Measurements from ENCODE around the gene LYZ.

The LYZ gene

DNA sequence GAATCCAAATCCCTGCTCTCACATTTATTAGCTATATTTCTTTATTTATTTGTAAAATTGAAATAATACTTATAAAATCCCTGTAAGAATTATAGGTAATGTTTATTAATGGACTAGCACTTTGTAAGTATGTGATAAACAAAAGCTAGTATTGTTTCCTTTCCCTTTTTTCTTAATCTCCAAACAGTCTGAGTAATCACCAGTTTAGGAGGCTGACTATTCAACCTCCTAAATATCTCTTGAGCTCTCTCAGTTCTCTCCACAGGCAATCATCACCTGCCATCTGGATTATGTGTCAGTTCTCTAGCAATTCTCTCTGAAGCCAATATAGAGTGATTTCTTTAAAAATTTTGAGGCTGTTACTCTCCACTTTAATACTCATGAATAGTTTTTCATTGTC, 9.2 kb upstream of the LYZ start:
- DNase-seq (ENCODE audit: low spot score): no peak

DNA sequence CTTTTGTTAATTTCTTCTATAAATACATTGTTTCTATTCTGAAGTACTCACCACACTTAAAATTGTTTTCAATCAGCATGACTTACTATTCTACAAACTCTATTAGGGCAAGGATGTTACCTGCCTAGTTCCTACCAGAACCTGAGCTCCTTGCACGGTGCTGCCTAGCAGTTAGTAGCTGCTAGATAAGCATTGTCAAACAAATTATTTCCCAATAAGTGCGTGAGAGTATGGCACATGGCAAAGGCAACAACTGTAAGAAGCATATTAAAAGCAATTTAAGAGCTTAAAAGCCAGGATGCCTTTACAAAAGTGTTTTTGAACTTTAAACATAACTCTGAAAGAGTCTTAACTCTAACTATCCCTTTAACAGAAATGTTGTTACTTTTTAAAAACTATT, 8.2 kb upstream of the LYZ start:
- DNase-seq (ENCODE audit: low spot score): no peak

DNA sequence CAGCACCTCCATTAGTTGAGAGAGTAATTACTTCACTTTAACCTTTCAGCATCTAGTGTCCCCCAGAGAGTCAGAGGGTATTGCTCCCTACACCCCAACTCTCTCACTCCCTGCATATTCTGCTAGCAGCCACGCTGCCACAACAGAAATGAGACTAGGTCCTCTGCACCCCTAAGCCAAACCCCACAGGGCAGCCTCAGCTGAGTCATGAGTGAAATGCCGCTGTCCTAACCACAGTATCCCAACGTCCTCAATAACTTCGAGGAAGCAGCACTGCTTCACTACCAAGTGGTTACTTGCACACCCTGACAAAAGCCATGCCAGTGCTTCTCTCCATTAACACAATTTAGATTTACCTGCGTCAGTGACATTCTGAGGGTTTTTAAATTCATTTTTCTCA, 6.9 kb upstream of the LYZ start:
- no peak for DNase-seq (ENCODE audit: low spot score)

DNA sequence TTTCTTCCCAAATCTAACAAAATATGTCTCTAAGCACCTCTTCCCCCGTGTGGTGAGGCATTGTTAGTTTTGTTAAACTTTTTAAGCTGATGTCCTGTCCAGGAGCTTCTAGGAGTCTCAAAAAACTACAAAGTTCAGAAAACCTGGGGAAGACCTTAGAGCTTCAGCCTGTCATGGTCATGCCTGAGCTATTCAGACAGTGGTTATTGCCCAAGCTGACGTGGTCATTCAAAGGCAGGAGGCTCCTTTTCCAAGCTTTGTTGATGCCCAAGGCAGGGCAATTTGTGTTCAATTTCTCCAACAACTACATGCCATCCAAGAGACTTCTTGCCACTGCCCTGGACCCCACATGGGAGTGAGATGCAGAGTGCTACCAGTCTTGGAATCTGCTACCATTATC, 5.8 kb upstream of the LYZ start:
- DNase-seq (ENCODE audit: low spot score): no peak

DNA sequence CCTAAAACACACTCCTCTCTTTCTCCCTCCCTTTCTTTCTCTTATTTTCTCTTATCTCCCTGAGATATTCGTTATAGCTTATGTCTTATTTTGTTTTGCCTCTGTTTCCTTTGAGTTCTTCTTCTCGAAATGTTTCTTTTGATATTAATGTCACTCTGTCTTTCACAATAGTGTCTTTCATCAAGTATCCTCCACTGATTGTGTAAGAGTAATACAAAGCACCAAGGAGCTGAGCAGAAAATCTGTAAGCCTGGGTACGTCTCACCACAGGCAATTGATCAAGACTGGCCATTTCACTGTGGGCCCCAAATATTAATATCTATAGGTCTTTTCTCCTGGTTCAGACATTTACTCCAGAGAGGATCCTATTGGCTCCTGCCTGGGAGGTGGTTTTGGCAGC, 4.8 kb upstream of the LYZ start:
- no peak for DNase-seq (ENCODE audit: low spot score)

DNA sequence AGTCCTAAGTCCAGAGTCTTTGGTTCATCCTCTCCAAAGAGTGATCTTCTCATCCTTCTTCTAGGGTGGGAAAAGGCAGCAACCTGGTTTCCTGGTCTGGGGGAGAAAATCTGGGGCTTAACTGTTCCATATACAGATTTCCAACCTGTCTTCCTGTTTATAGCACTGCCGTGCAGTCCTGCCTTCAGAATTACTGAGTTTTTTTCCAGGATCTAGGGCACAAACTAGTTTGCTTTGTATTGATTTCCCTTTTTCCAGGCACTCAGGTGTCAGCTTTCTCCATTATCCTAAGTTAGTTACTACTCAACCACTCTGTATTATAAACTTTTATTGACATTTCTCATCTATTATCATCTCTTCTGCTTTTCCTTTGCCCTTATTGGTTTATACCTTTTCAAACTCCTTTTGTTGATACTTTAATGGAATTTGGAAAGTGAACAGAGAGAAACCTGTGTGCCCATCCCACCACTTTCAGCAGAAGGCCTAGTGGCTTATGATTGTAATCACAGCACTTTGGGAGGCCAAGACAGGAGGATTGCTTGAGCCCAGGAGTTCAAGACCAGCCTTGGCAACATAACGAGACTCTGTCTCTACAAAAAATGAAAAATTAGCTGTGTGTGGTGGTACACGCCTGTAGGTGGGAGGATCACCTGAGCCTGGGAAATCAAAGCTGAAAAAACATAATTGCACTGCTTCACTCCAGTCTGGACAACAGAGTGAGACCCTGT, 4.1 kb upstream of the LYZ start:
- no peak for DNase-seq (ENCODE audit: low spot score)

DNA sequence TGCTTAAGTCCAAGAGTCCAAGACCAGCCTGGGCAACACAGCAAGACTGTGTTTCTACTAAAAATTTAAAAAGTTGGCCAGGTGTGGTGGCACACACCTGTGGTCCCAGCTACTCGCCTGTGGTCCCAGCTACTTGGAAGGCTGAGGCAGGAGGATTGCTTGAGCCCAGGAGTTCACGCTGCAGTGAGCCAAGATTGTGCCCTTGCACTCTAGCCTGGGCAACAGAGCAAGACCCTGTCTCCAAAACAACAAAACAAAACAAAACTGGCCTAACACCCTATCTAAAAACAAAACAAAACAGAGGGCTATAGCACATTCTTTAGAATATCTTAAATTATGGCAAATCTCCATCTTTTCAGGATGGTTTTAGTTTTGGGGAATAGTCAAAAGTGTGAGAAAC, 3.1 kb upstream of the LYZ start:
- no peak for DNase-seq (ENCODE audit: low spot score)

DNA sequence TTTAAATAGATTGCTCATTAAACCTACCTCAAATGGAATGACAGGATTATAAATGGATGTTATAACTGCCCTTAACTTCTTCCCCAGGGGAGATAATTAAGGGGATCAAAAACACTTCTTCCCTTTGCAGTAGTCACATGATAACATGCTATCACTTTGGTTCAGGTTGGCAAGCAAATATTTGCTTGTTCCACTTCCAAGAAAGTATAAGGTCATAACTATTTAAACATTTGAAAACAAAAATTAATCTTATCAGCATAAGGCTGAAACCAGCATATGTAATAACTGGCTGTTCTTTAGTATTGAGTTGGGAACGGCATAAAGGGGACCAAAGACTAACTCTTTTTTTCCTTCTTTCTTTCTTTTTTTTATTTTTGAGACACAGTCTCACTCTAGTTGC, 2.4 kb upstream of the LYZ start:
- DNase-seq (ENCODE audit: low spot score): no peak

DNA sequence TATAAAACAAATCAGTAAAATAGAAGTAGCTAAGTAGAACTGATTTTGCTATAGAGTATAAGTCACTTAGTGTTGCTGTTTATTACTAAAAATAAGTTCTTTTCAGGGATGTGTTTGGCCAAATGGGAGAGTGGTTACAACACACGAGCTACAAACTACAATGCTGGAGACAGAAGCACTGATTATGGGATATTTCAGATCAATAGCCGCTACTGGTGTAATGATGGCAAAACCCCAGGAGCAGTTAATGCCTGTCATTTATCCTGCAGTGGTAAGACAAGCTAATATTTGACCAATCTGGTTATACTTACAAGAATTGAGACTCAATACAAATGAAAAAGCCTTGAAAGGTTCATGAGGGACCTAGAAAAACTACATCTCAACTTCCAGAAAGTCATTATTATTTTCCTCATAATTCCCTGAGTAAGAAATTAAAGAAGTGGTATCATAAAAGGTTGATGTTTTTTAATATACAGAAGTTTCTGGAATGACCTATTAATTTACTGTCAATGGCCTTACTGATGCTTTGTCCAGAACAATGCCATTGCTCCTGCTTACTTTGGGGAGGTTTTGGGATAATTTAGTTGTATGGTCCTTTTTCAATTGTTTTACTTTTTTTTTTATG, 1.9 kb downstream of the LYZ start:
- DNase-seq (ENCODE audit: low spot score): no peak

DNA sequence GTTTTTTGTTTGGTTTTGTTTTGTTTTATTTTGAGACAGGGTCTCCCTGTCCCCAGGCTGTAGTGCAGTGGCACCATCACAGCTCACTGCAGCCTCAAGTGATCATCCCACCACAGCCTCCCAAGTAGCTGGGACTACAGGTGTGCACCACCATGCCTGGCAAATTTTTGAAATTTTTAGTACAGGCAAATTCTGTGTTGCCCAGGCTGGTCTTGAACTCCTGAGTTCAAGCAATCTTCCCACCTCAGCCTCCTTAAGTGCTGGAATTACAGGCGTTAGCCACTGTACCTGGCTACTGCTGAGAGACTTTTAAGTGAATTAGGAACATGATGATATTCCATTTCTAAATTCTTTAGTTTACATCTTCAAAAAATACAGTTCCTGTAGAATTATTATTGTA, 2.6 kb downstream of the LYZ start:
- no peak for DNase-seq (ENCODE audit: low spot score)

DNA sequence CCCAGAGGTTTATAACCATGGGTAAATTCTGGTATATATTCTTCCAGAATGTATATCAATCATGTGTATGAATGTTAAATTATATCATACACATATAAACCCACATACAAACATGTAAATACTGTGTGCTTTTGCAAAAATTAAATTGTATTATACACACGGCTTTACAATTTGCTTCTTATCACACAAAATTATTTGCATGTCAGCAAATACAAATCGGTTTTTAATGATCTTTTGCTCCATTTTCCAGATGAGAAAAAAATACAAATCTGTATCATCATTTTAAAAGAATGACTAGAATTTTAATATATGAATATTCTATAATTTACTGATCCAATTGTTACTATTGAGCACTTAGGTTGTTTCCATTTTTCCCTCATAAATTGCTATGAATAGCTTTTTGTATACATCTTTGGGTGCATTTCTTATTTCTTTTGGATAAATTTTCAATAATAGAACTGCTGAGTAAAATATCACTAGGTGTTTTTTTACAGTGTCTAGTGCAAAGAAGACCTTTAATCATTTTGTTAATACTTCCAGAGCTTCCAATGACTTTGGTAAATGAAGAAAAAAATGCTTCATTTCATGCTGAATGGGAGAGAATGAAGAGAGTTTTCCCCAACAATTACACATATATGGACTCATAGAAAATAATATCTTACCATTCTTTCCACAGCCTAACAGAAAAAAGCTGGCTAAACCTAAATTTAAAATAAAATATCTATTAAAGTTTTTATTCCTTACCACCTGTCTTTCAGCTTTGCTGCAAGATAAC, 3.5 kb downstream of the LYZ start:
- no peak for DNase-seq (ENCODE audit: low spot score)

DNA sequence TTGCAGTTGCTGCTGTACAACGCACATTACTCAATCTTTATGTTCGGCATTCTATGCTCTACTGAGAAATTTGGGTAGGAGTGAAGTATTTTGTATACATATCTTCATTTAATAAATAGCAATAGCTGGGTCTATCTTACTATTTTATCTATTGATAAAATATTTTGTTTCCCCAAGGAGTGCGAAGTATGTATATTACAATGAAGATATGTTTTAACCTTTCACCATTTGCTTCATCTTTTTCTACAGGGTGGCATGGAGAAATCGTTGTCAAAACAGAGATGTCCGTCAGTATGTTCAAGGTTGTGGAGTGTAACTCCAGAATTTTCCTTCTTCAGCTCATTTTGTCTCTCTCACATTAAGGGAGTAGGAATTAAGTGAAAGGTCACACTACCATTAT, 4.7 kb downstream of the LYZ start:
- no peak for DNase-seq (ENCODE audit: low spot score)

DNA sequence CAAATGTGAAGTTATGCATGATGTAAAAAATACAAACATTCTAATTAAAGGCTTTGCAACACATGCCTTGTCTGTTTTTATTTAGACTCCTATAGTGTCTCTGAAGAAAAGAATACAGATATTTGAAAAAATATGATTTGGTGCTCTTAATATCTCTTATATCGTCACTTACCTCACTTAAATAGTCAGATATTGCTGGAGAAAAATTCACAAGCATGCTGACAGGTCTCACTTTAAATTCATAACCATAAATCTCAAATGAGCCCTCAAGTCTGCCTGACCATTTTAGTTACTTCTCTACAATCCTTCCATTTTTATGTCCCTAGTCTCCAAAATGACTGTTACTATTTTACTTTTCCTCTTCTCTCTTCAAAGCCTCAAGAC, 6.0 kb downstream of the LYZ start:
- no peak for DNase-seq (ENCODE audit: low spot score)

DNA sequence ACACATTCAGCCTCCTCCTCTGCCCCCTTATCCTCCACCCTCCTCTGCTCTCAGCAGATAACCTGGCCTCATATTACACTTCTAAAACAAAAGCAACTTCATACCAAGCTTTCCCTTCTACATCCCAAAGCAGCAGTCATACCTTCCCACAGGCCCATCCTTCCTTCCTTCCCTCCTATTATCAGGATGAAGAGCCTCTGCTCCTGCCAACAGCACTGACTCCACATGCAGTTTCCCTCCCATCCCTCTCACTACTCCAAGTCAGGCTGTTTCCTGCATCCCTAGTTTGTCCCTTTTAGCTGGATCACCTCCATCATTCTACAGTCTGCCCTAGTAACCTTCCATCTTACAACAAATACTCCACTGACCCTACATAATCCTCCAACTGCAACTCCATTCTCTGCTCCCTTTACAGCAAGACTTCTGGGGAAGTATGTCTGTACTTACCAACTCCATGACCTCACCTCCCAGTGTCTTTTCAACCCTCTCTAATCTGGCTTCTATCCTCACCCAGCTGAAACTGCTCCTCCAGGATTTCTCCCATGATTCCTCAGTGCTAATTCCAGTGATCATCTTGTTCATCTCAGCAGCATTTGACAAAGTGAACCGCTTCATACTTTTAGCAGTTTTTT, 6.5 kb downstream of the LYZ start:
- DNase-seq (ENCODE audit: low spot score): no peak

DNA sequence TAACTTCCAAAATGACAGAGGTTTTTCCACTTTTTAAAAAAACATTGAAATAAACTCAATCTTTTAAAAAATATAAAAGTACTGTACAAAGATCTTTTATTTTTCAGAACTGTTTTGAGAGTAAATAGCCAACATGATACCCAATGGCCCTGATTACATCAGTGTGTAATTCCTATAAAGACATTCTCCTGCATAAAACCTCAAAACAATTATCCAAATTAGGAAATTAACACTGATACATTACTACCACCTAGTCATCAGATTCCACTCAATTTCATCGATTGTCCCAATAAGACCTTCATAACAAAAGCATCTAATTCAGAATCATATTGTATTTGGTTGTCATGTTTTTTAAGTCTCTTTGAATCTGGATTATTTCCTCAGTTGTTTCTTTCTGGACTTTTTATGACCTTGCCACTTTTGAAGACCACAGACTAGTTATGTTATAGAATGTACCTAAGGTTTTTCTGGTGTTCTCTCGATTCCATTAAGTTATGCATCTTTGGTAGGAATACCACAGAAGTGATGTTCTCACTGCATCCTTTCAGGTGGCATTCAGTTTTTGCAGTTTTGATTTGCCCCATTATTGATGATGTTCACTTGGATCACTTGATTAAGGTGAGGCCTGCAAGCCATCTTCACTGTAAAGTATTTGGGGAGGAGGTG, 7.3 kb downstream of the LYZ start:
- no peak for DNase-seq (ENCODE audit: low spot score)

DNA sequence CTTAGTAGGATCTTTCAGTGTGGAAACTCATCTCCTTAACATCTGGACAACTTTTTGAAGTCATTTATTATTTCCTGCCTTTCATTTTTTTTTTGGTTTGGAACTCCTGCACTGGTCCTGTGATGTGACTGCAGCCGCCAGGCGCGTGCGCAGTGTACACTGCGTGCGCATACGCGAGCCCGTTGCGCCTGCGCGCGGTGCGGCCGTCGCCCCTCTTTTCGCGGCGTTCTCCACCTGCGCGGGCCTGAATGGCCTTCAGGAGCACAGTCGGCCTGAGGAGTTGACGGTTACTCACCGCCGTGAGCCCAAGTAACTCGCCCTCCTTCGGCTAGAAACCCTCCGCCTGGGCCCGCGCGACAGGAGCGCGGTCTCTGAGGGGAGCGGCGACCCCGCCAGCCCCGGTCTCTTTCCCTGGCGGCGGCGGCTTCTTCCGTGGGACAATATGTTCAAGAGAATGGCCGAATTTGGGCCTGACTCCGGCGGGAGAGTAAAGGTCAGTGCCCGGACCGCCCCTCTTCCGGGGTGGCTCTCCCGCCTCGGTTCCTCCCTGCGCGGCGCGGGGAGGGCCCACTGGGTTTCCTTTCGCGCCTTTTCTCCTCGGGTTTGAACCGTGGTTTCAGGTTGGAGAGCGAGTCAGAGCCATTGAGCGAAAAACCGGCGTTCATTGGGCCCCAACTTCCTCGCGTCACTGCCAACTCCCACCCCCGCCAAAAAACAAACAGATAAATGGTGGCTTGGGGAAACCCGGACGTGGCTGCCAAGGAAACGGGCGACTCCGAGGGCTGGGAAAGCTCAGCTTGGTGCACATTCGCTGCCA, 11.6 kb downstream of the LYZ start, which contains the start of gene YEATS4:
TSS of gene YEATS4 (plus strand) at position 213 of the 817 bp plus-strand sequence. CDS start at position 443, 230 bp downstream.
- DNase-seq (ENCODE audit: low spot score): peak; percentile 85

DNA sequence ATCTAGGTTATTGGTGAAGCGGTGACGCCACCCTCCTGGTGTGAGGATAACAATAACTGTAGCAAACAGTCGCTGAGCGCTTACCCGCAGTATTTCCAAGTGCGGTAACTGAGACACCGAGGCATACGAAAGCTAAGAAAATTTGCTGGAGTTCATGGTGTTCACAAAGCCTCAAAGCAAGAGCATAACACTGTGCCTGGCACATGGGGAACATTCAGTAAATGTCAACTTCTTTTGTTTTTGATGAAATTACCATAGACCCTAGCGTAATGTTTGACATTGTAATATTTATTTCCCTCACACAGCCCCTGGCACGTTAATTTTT, 12.1 kb downstream of the LYZ start:
- DNase-seq (ENCODE audit: low spot score): no peak

DNA sequence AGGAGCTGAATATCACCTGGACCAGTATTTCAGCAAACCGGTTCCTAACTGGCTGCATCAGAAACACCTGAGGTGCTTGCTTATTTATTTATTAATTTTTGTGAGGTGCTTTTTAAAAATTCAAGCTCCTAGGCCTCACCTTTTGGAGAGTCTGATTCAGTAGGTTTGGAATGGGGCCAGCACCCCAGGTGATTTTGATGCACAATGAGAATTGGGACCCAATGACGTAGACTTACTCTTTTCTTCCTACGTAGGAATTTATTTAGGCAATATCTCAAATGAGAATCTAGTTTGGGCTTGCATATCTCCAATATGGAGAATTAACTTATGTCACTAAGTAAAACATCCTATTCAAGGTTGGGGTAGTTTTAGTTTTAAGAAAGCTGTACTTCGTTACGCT, 18.6 kb downstream of the LYZ start:
- no peak for DNase-seq (ENCODE audit: low spot score)

DNA sequence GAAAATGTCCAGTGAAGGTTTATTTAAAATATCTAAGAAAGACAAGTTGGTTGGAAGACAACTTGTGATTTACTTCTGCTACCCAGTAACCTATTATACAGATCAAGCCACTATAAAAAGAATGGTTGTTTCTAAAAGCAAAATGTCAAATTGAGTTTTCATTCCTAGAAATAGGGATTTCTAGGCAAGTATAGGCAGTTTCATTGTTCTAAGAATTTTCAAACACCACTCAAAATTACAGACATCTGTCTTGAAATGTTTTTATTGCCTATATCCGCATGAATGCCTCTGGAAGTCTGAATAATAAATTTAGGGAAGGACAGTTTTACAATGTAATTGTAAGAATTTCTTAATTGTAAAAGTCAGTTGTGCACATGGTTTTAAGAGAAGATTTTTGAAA, 20.0 kb downstream of the LYZ start:
- no peak for DNase-seq (ENCODE audit: low spot score)

DNA sequence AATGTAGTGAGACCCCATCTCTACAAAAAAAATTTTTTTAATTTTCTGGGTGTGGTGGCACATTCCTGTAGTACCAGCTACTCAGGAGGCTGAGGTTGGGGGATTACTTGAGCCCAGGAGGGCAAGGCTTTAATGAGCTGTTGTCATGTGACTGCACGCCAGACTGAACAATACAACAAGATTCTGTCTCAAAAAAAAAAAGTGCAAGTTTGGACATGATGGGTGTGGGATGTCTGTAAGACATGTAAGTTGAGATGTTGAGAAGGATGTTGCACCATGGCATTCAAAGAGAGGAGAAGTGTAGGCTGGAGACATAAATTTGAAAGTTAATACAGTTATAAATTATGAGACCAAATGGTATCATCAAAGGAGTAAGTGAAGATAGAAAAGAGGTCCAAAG, 34.9 kb downstream of the LYZ start:
- no peak for DNase-seq (ENCODE audit: low spot score)

DNA sequence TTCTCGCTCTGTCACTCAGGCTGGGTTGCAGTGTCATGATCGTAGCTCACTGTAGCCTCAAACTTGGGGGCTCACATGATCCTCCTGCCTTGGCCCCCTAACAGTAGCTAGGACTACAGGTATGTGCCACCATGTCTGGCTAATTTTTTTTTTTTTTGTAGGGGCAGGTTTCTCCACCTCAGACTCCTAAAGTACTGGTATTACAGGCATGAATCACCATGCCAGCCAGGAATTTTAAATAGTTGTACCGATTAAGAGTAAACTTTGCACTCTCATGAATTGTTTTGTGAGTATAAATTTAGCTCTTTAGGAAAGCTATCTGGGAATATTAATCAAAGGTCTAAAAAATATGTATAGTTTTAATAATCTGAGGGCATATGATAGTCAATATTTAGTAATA, 36.9 kb downstream of the LYZ start:
- DNase-seq (ENCODE audit: low spot score): no peak

DNA sequence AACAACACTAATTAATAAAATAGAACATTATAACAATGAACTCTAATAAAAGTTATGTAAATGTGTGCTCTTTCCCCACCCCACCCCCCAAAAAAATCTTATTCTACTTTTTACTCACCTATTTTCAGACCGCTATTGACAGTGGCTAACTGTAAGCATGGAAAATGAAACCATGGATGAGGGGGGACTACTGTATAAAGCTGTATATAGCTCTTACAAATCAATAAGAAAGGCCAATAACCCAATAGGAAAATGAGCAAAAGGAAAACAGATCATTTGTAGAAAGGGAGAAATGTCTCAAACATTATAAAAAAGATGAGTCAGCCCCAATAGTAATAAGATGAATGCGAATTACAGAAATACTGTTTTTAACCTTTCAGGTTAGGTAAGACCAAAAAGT, 38.7 kb downstream of the LYZ start:
- DNase-seq (ENCODE audit: low spot score): no peak
